Adrenal gland (tissue), 12 donors: ENCODE results near the gene PRPH. TPM values are rescaled to one million over a fixed set of nuclear protein-coding genes. Genes with fewer than 3 reads are reported as not detected.

Source experiments
- DNase-seq, 7 donors: peaks; one replicate each; pipeline ENCODE4 v3.0.0-alpha.2; 2019 to 2020
- H3K27ac ChIP-seq, 5 donors: fragments of 200-600 bp; sonication (generic) in 4 of 5; 1 replicate in 3 of 5; 2 replicates in 2 of 5; pipeline versions ENCODE4 v1.5.1 to v1.8.0; 2016 to 2020; ENCODE audit warnings: mild to moderate bottlenecking in 1 of 5
- H3K27me3 ChIP-seq: fragments of 200-600 bp; 2 replicates; pipeline ENCODE4 v1.8.0; 2021
- H3K36me3 ChIP-seq, 2 donors: fragments of 200-600 bp; replicated peaks in 1 of 2; 1 replicate in 1 of 2; 2 replicates in 1 of 2; pipeline versions ENCODE4 v1.5.1 to v1.8.0; 2018 to 2022
- H3K4me1 ChIP-seq, 2 donors: fragments of 200-600 bp; replicated peaks in 1 of 2; 1 replicate in 1 of 2; 2 replicates in 1 of 2; pipeline versions ENCODE4 v1.5.1 to v1.8.0; 2018 to 2021
- H3K4me3 ChIP-seq, 4 donors: fragments of 200-600 bp; sonication (generic) in 3 of 4; one replicate each; pipeline ENCODE4 v1.5.1; 2016 to 2018
- H3K9me3 ChIP-seq, 3 donors: fragments of 200-600 bp; sonication (generic) in 1 of 3; replicated peaks in 1 of 3; 1 replicate in 2 of 3; 2 replicates in 1 of 3; pipeline versions ENCODE4 v1.5.1 to v1.8.0; 2016 to 2021
- POLR2A ChIP-seq, 2 donors: fragments of 450-650 bp; IDR thresholded peaks; one replicate each; pipeline ENCODE4 v1.6.1; 2017; ENCODE audit warnings: antibody characterized with exemption in 2 of 2, mild to moderate bottlenecking in 2 of 2, moderate library complexity in 1 of 2
- WGBS, 4 donors: extraction: QIAGEN DNeasy Blood & Tissue Kit in 2 of 4; methylation state at CpG; one replicate each; pipeline versions ENCODE4 v1.1.5 to v1.1.7; 2013 to 2017; 5-methylcytosine and 5-hydroxymethylcytosine counted together
- intact Hi-C, 2 donors: fragments of 100-400 bp; cut with DNase I; formaldehyde crosslinking; loops; one replicate each; pipeline versions ENCODE4 v1.14.1 to v1.15.0; 2022 to 2023
- polyA plus RNA-seq, 3 donors: library from polyadenylated mRNA; stranded (reverse); fragments of 200-250 nt in 2 of 3; fragments of 350-450 nt in 1 of 3; fragmentation: Illumina TruSeq in 1 of 3; extraction: RNeasy Lipid Tissue Mini Kit (QIAGEN cat#74804) in 1 of 3; gene quantifications; one replicate each; pipeline ENCODE4 v1.2.3, GENCODE V29; 2013 to 2014
- total RNA-seq, 9 donors: library from RNA; depleted of rRNA in 4 of 9; stranded (reverse); fragments of >200 nt in 4 of 9; fragments of 120-200 nt in 1 of 9; fragmentation: NEBNext Ultra II Directional in 1 of 9; extraction: Animal tissue kit (Norgen Biotek cat#: 25700) in 1 of 9; gene quantifications; one replicate each; pipeline versions ENCODE4 v1.1.0 to v1.2.4, GENCODE V29; 2013 to 2023
- TF ChIP-seq, protein P1 (sequence below), 6 experiments: fragments of 450-650 bp in 4 of 6; fragments of 200-600 bp in 2 of 6; sonication (generic) in 1 of 6; IDR thresholded peaks; 1 replicate in 5 of 6; 2 replicates in 1 of 6; pipeline versions ENCODE4 v1.5.1 to v1.8.0; 2016 to 2021; ENCODE audit warnings: antibody characterized with exemption in 6 of 6, mild to moderate bottlenecking in 2 of 6, moderate library complexity in 1 of 6
- donor health status: healthy with polysubstance abuse.
- donor health status: Bipolar disorder and iron deficiency.
- donor health status: DM: yes; HTN: yes; CAD: no.
- donor health status: DM: no; HTN: no; CAD: no.
- donor health status: DM: no; HTN: no; CAD: no.
- donor health status: DM: yes; HTN: yes; CAD: no.

The PRPH gene
- total and polyA plus RNA-seq, 12 donors: 0.16 to 27.8 (median 5.9) TPM; not detected in 3

DNA sequence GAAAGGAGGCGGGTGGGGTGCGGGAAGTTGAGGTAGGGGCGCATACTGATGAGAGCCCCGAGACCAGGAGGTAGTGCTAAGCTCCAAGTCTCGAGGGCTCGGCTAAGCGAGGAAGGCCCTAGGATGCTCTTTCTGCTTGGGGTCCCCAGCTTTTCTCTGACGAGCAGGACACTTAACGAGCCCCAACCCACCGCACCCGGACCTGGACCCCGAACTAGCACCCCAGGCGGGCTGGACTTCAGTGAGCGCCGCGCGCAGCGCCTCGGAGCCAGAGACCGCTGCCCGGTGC lies 46.8 kb downstream of the PRPH start:
- WGBS, 4 donors: 56 to 70% (median 61%) methylated on average over 21 of the region's 21 CpGs
- Histone ChIP-seq H3K36me3 (no peaks in the 10 kb centered on the region), H3K27me3 (peaks cover 15% of the 10 kb centered on the region), H3K4me3 (no peak overlapping the region), H3K9me3 (no peaks in the 10 kb centered on the region), H3K4me1 (peaks cover 29 to 49% of the 10 kb centered on the region in 2 donors), H3K27ac (no peak overlapping the region)
- intact Hi-C loops: no loop called here
- TF ChIP-seq, protein P1, sequence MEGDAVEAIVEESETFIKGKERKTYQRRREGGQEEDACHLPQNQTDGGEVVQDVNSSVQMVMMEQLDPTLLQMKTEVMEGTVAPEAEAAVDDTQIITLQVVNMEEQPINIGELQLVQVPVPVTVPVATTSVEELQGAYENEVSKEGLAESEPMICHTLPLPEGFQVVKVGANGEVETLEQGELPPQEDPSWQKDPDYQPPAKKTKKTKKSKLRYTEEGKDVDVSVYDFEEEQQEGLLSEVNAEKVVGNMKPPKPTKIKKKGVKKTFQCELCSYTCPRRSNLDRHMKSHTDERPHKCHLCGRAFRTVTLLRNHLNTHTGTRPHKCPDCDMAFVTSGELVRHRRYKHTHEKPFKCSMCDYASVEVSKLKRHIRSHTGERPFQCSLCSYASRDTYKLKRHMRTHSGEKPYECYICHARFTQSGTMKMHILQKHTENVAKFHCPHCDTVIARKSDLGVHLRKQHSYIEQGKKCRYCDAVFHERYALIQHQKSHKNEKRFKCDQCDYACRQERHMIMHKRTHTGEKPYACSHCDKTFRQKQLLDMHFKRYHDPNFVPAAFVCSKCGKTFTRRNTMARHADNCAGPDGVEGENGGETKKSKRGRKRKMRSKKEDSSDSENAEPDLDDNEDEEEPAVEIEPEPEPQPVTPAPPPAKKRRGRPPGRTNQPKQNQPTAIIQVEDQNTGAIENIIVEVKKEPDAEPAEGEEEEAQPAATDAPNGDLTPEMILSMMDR (IDR thresholded peaks at IDR 0.05): no peak
- no peak for TF ChIP-seq POLR2A (IDR thresholded peaks at IDR 0.05)
- DNase-seq: peak in 1 of 7 donors; percentile 19

DNA sequence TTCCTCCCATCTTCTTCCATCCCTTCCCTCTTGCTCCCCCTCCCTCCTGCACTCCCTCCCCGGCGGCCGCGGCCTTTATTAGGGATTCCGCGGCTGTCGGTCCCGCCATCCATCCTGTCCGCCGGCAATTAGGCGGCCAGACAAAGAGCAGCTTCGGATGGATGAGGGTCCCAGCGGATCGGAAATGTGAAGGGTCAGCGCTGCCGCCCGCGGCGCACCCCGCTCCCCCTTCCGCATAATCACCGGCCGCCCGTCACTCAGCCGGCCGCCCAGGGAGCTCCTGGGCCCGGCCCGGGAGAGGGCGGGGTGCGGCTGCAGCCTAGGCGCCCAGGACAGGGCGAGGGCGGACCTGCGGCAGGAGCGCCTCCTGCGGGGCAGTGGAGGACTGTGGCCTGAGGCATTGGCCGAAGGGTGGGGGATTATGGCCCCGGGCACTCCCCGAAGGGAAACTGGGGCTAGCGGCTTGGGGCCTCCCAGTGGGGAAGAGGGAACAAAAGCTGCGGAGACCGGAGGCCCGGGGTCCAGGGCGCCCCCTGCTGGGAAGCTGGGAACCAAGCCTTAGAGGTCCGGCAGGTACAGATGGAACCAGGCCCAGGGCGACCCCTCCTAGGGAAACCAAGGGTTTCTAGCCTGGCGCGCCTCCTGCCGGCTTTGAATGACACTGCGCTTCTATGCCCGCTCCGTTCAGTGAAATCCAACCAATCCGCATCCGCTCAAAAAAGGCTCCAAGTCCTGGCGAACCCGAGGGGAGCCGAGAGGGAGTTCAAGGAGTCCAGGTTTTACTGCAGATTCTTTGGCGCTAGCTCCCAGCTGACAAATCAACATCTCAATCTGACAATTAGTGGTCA lies 47.3 kb downstream of the PRPH start:
- TF ChIP-seq POLR2A (IDR thresholded peaks at IDR 0.05): no peak
- TF ChIP-seq, protein P1 (IDR thresholded peaks at IDR 0.05): peak; percentile 49 to 80 (median 63)
- no peak overlapping the region for H3K27ac ChIP-seq
- peaks cover 18% of the 10 kb centered on the region for H3K27me3 ChIP-seq
- peak; percentile 50 to 80 (median 67) for DNase-seq
- WGBS, 4 donors: 0 to 35% (median 21%) methylated on average over 1 to 58 of the region's 58 CpGs
- intact Hi-C loops: no loop called here
- no peaks in the 10 kb centered on the region for H3K9me3 ChIP-seq
- H3K4me1 ChIP-seq: peaks cover 33 to 52% of the 10 kb centered on the region in 2 donors
- no peaks in the 10 kb centered on the region for H3K36me3 ChIP-seq
- peak overlapping the region in 1 of 4 donors; percentile 44 for H3K4me3 ChIP-seq

DNA sequence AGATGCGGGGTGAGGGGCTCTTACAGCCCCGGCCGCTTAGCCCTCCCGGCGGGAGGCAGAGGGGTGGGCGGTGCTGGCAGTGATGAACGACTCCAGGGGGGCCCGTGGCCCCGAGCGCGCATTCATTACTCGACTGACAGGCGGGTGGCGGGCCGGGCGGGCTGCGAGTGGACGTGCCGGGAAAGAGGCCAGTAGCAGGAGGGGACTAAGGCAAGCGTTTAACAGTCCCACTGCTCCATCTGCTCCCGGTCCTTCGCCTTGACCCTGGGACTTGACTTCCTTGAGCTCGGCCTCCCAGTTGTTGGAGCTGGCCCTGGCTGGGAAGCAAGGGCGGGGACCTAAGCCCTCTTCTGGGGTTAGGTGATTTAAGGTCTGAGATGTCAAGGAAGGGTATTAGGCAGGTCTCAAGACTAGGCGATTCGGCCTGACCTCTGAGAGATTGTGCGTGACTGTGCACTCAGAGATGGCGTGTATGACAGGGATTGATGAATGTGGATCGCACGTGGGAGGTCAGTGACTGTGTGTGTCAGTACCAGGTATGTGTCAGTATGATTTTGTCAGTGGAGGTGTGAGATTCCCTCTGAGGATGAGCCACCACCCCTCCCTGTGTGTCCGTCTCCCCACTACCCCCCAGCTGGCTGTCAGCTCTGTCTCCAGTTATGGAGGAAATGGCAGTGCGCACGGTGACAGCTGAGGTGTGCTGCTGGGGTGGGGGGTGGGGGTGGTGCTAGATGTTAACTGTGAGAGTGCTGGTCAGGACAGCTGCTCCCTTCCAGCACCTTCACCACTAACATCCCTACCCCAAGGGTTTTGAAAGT lies 48.2 kb downstream of the PRPH start:
- H3K36me3 ChIP-seq: no peaks in the 10 kb centered on the region
- H3K27ac ChIP-seq: no peak overlapping the region
- whole genome bisulfite sequencing, 4 donors: 3 to 12% (median 6%) methylated on average over 11 to 33 of the region's 33 CpGs
- intact Hi-C loops: no loop called here
- peak overlapping the region in 1 of 4 donors; percentile 44 for H3K4me3 ChIP-seq
- H3K9me3 ChIP-seq: no peaks in the 10 kb centered on the region
- H3K27me3 ChIP-seq: peaks cover 21% of the 10 kb centered on the region
- H3K4me1 ChIP-seq: peaks cover 40 to 60% of the 10 kb centered on the region in 2 donors
- DNase-seq: peak in 2 of 7 donors; percentile 30 to 53
- TF ChIP-seq, protein P1 (IDR thresholded peaks at IDR 0.05): no peak
- no peak for TF ChIP-seq POLR2A (IDR thresholded peaks at IDR 0.05)

DNA sequence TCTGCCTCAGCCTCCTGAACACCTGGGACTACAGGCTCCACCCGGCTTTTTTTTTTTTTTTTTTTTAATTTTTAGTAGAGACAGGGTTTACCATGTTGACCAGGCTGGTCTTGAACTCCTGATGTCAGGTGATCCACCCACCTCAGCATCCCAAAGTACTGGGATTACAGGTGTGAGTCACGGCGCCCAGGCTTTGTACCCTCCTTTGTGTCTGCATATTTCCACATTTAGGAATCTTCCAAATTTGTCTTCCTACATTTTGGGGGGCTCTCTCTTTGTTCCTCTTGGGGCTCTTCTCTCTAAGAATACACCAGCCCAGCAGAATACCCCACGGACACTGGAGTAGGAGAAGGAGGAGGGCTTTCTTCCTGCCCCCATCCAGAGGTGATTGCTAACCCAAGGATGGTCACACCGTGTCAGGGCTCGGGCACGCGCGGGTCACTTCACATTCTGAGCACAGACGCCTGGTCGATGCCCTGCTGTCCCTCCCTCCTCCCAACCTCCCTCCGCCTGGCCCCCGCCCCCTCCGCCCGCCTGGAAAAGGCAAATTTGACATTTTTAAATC lies 49.6 kb downstream of the PRPH start:
- no peak overlapping the region for H3K27ac ChIP-seq
- 31 to 53% (median 42%) methylated on average over 9 to 15 of the region's 15 CpGs for WGBS, 4 donors
- H3K9me3 ChIP-seq: no peaks in the 10 kb centered on the region
- intact Hi-C loops: no loop called here
- peak overlapping the region in 1 of 4 donors; percentile 26 for H3K4me3 ChIP-seq
- H3K36me3 ChIP-seq: no peaks in the 10 kb centered on the region
- peak in 2 of 7 donors; percentile 17 to 33 for DNase-seq
- peaks cover 30% of the 10 kb centered on the region for H3K27me3 ChIP-seq
- H3K4me1 ChIP-seq: peaks cover 40 to 57% of the 10 kb centered on the region in 2 donors
- TF ChIP-seq, protein P1 (IDR thresholded peaks at IDR 0.05): no peak
- TF ChIP-seq POLR2A (IDR thresholded peaks at IDR 0.05): no peak
